A549 (cell line): ENCODE data around the gene PPRC1. TPM values are rescaled to one million over a fixed set of nuclear protein-coding genes. Genes with fewer than 3 reads are reported as not detected.

Source experiments
- ATAC-seq, 2 experiments: fragments of 200-7000 bp in 1 of 2; fragments of >200 bp in 1 of 2; cut with Nextera tagmentation in 1 of 2; cut with Tn5 transposase in 1 of 2; 3 replicates each; pipeline versions ENCODE4 v1.8.0 to v1.9.1; 2018 to 2020; ENCODE audit warnings: mild to moderate bottlenecking in 1 of 2, moderate library complexity in 1 of 2
- CTCF ChIA-PET: fragments of 300-600 bp; sonication (Branson Sonifier 250); formaldehyde crosslinking; extraction: SDS; loops from one replicate; lab custom pipeline; 2021; ENCODE audit warnings: antibody characterized with exemption, inconsistent platforms; lab: Yijun Ruan, JAX
- POLR2A ChIA-PET: fragments of 350-600 bp; formaldehyde crosslinking; extraction: SDS; loops from one replicate; lab custom pipeline; 2021; ENCODE audit warnings: antibody characterized with exemption, inconsistent platforms; lab: Yijun Ruan, JAX
- DNase-seq, 2 experiments: peaks; one replicate each; pipeline versions ENCODE4 v3.0.0 to v3.0.0-alpha.2; 2011 to 2016; ENCODE audit warnings: low read depth in 1 of 2, low spot score in 1 of 2
- FAIRE-seq: peaks from 2 replicates; lab custom pipeline; 2011; peaks lifted over from hg19 to GRCh38; lab: Jason Lieb, UNC
- H3K27ac ChIP-seq, 2 experiments: fragments of >200 bp; sonication (Bioruptor Twin); formaldehyde crosslinking; 3 replicates each; pipeline ENCODE4 v1.5.1; 2016 to 2017
- H3K4me1 ChIP-seq: fragments of >200 bp; sonication (Bioruptor Twin); formaldehyde crosslinking; 3 replicates; pipeline ENCODE4 v1.6.1; 2016
- H3K4me2 ChIP-seq: fragments of >200 bp; sonication (Bioruptor Twin); formaldehyde crosslinking; 3 replicates; pipeline ENCODE4 v1.6.1; 2016
- H3K4me3 ChIP-seq: fragments of >200 bp; sonication (Bioruptor Twin); formaldehyde crosslinking; 3 replicates; pipeline ENCODE4 v1.5.1; 2016
- H3K9me3 ChIP-seq: fragments of >200 bp; sonication (Bioruptor Twin); formaldehyde crosslinking; 3 replicates; pipeline ENCODE4 v1.6.1; 2016
- CEBPB ChIP-seq, 2 experiments: fragments of >200 bp in 1 of 2; sonication (Bioruptor Twin) in 1 of 2; formaldehyde crosslinking in 1 of 2; IDR thresholded peaks; 2 replicates each; pipeline ENCODE4 v1.6.1; 2012 to 2016
- CHD4 ChIP-seq: fragments of 200-600 bp; sonication (generic); IDR thresholded peaks from 2 replicates; pipeline ENCODE4 v1.6.1; 2016; ENCODE audit warnings: antibody characterized with exemption, mild to moderate bottlenecking, borderline replicate concordance
- EHF ChIP-seq: fragments of 250-450 bp; sonication (Bioruptor Pico); IDR thresholded peaks from 2 replicates; pipeline ENCODE4 v1.5.0; 2020; ENCODE audit warnings: mild to moderate bottlenecking
- ESRRA ChIP-seq: fragments of 150-350 bp; IDR thresholded peaks from 2 replicates; pipeline ENCODE4 v1.6.1; 2014; ENCODE audit warnings: mild to moderate bottlenecking, low read length, borderline replicate concordance
- FOXS1 ChIP-seq: fragments of 250-450 bp; sonication (Bioruptor Pico); IDR thresholded peaks from 2 replicates; pipeline ENCODE4 v1.5.0; 2020; ENCODE audit warnings: mild to moderate bottlenecking, moderate library complexity
- HOXA7 ChIP-seq: fragments of 250-450 bp; sonication (Bioruptor Pico); IDR thresholded peaks from 2 replicates; pipeline ENCODE4 v1.5.0; 2020; ENCODE audit warnings: mild to moderate bottlenecking, moderate library complexity
- HOXB13 ChIP-seq: fragments of 250-450 bp; sonication (Bioruptor Pico); IDR thresholded peaks from 2 replicates; pipeline ENCODE4 v1.5.0; 2020; ENCODE audit warnings: low read depth, mild to moderate bottlenecking, moderate library complexity
- JUN ChIP-seq, 2 experiments: fragments of >200 bp; sonication (Bioruptor Twin); formaldehyde crosslinking; IDR thresholded peaks; 2 replicates in 1 of 2; 3 replicates in 1 of 2; pipeline ENCODE4 v1.6.1; 2016 to 2017
- KDM1A ChIP-seq: fragments of 200-600 bp; sonication (generic); IDR thresholded peaks from 2 replicates; pipeline ENCODE4 v1.6.1; 2016; ENCODE audit warnings: low read depth, mild to moderate bottlenecking
- KDM5A ChIP-seq: fragments of 200-600 bp; sonication (generic); IDR thresholded peaks from 2 replicates; pipeline ENCODE4 v1.6.1; 2016; ENCODE audit warnings: antibody characterized with exemption, mild to moderate bottlenecking
- MAZ ChIP-seq: fragments of 150-350 bp; IDR thresholded peaks from 2 replicates; pipeline ENCODE4 v1.6.1; 2014; ENCODE audit warnings: antibody characterized with exemption, low read depth, low read length, borderline replicate concordance
- POLR2AphosphoS2 ChIP-seq: conservative IDR thresholded peaks from 2 replicates; pipeline ENCODE4 v1.6.1; 2012; ENCODE audit warnings: low read length, improper control_type of control experiment, inconsistent platforms
- RAD21 ChIP-seq, 2 experiments: fragments of >200 bp in 1 of 2; sonication (Bioruptor Twin) in 1 of 2; formaldehyde crosslinking in 1 of 2; IDR thresholded peaks in 1 of 2; conservative IDR thresholded peaks in 1 of 2; 2 replicates in 1 of 2; 3 replicates in 1 of 2; pipeline ENCODE4 v1.6.1; 2012 to 2018; ENCODE audit warnings: inconsistent platforms in 1 of 2
- RFX5 ChIP-seq: fragments of 450-650 bp; IDR thresholded peaks from 2 replicates; pipeline ENCODE4 v1.7.1; 2014; ENCODE audit warnings: antibody characterized with exemption, mild to moderate bottlenecking, moderate library complexity
- SREBF2 ChIP-seq: fragments of 450-650 bp; IDR thresholded peaks from 2 replicates; pipeline ENCODE4 v1.6.1; 2014; ENCODE audit warnings: mild to moderate bottlenecking, moderate library complexity
- TFCP2L1 ChIP-seq: fragments of 250-450 bp; sonication (Bioruptor Pico); IDR thresholded peaks from 2 replicates; pipeline ENCODE4 v1.5.0; 2021; ENCODE audit warnings: mild to moderate bottlenecking
- ZC3H11A ChIP-seq: fragments of 450-650 bp; IDR thresholded peaks from 2 replicates; pipeline ENCODE4 v1.6.1; 2014; ENCODE audit warnings: antibody characterized with exemption, mild to moderate bottlenecking
- ZFP36 ChIP-seq: fragments of 450-650 bp; IDR thresholded peaks from 2 replicates; pipeline ENCODE4 v1.6.1; 2014; ENCODE audit warnings: borderline replicate concordance; ENCODE audit not compliant: partially characterized antibody
- WGBS: methylation state at CpG from one replicate; pipeline ENCODE4 v1.1.6; 2017; ENCODE audit errors: missing lambda C conversion rate; 5-methylcytosine and 5-hydroxymethylcytosine counted together
- polyA plus RNA-seq, 4 experiments: library from polyadenylated mRNA; depleted of rRNA in 3 of 4; stranded (reverse); fragments of >200 nt; fragmentation: RNase III in 1 of 4; extraction: RNeasy Plus Mini Kit Qiagen cat#74134 plus additional on column Dnase treatment in 1 of 4; gene quantifications; 2 replicates in 3 of 4; 3 replicates in 1 of 4; pipeline ENCODE4 v1.2.3, GENCODE V29; 2011 to 2017
- TF ChIP-seq, protein P1 (sequence below): fragments of >200 bp; sonication (Bioruptor Twin); formaldehyde crosslinking; IDR thresholded peaks from 3 replicates; pipeline ENCODE4 v1.5.1; 2016
- TF ChIP-seq, protein P2 (sequence below): fragments of >200 bp; sonication (Bioruptor Twin); formaldehyde crosslinking; IDR thresholded peaks from 2 replicates; pipeline ENCODE4 v1.6.1; 2016
- TF ChIP-seq, protein P3 (sequence below): IDR thresholded peaks from 2 replicates; pipeline ENCODE4 v1.6.1; 2012

Gene PPRC1
- polyA plus RNA-seq, 2 of the 4 experiments (the other 2 are of a cell fraction): 27.0 to 44.1 TPM

DNA sequence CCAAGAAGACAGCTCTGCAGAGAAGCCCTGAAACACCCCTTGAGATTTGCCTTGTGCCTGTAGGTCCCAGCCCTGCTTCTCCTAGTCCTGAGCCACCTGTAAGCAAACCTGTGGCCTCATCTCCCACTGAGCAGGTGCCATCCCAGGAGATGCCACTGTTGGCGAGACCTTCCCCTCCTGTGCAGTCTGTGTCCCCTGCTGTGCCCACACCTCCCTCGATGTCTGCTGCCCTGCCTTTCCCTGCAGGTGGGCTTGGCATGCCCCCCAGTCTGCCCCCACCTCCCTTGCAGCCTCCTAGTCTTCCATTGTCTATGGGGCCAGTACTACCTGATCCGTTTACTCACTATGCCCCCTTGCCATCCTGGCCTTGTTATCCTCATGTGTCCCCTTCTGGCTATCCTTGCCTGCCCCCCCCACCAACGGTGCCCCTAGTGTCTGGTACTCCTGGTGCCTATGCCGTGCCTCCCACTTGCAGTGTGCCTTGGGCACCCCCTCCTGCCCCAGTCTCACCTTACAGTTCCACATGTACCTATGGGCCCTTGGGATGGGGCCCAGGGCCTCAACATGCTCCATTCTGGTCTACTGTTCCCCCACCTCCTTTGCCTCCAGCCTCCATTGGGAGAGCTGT, 8.2 kb downstream of the PPRC1 start:
- DNase-seq: no peak
- peaks cover 8% of the 10 kb centered on the region for H3K4me1 ChIP-seq
- ChIA-PET POLR2A (interaction anchor here (1.3 kb wide), 1 partner anchor 11 kb away, joined by 3 read pairs; the partner anchor contains the start of gene NOLC1), CTCF (interaction anchor here (0.9 to 4.7 kb wide), 4 partner anchors 8 to 91 kb away, joined by 4 to 40 read pairs (median 16); partner anchors contain the start of gene NOLC1)
- no peak overlapping the region for H3K27ac ChIP-seq
- no peak for TF ChIP-seq EHF
- TF ChIP-seq, protein P1, sequence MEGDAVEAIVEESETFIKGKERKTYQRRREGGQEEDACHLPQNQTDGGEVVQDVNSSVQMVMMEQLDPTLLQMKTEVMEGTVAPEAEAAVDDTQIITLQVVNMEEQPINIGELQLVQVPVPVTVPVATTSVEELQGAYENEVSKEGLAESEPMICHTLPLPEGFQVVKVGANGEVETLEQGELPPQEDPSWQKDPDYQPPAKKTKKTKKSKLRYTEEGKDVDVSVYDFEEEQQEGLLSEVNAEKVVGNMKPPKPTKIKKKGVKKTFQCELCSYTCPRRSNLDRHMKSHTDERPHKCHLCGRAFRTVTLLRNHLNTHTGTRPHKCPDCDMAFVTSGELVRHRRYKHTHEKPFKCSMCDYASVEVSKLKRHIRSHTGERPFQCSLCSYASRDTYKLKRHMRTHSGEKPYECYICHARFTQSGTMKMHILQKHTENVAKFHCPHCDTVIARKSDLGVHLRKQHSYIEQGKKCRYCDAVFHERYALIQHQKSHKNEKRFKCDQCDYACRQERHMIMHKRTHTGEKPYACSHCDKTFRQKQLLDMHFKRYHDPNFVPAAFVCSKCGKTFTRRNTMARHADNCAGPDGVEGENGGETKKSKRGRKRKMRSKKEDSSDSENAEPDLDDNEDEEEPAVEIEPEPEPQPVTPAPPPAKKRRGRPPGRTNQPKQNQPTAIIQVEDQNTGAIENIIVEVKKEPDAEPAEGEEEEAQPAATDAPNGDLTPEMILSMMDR: no peak
- TF ChIP-seq RFX5: no peak
- no peak for TF ChIP-seq POLR2AphosphoS2
- no peak for TF ChIP-seq SREBF2
- no peak for TF ChIP-seq CHD4
- no peak for TF ChIP-seq ZFP36
- TF ChIP-seq FOXS1 (CRISPR knock-in tag): no peak
- TF ChIP-seq CEBPB (IDR thresholded peaks at IDR 0.05): no peak
- TF ChIP-seq ZC3H11A: no peak
- no peak for TF ChIP-seq JUN (IDR thresholded peaks at IDR 0.05)
- no peak for TF ChIP-seq HOXA7 (CRISPR knock-in tag)
- TF ChIP-seq, all 56 proteins: peak for 0
- Histone ChIP-seq H3K4me2 (no peak overlapping the region), H3K4me3 (no peak overlapping the region), H3K9me3 (no peaks in the 10 kb centered on the region)
- ATAC-seq (no peak; a peak in 1 of 6 replicates), FAIRE-seq (no peak)
- 100% methylated on average over 3 of the region's 5 CpGs for WGBS

DNA sequence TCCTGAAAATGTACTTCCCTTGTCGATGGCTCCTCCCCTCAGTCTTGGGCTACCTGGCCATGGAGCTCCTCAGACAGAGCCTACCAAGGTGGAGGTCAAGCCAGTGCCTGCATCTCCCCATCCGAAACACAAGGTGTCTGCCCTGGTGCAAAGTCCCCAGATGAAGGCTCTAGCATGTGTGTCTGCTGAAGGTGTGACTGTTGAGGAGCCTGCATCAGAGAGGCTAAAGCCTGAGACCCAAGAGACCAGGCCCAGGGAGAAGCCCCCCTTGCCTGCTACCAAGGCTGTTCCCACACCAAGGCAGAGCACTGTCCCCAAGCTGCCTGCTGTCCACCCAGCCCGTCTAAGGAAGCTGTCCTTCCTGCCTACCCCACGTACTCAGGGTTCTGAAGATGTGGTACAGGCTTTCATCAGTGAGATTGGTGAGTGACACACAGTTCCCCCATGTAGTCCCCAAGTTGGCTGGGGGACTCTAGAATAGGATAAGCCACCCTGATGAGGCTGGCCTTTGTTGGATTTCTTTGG, 8.8 kb downstream of the PPRC1 start:
- no peak; a peak in 1 of 6 replicates for ATAC-seq
- ChIA-PET CTCF (interaction anchor here (0.9 to 4.7 kb wide), 3 partner anchors 10 to 90 kb away, joined by 4 to 25 read pairs (median 6); no protein-coding TSS in a partner anchor), POLR2A (interaction anchor here (1.3 kb wide), 1 partner anchor 10 kb away, joined by 3 read pairs; the partner anchor contains the start of gene NOLC1)
- H3K4me1 ChIP-seq: 0 out of 3 replicates have a peak, but pooled peaks cover 3% of the 10 kb centered on the region
- H3K4me2 ChIP-seq: no peak overlapping the region
- FAIRE-seq: no peak
- H3K9me3 ChIP-seq: no peaks in the 10 kb centered on the region
- WGBS: 92% methylated on average over 4 of the region's 4 CpGs
- DNase-seq: no peak
- no peak overlapping the region for H3K4me3 ChIP-seq
- no peak for TF ChIP-seq KDM5A
- no peak for TF ChIP-seq ESRRA
- TF ChIP-seq TFCP2L1 (CRISPR knock-in tag): no peak
- TF ChIP-seq KDM1A: no peak
- no peak for TF ChIP-seq MAZ
- no peak for TF ChIP-seq RAD21 (conservative IDR thresholded peaks at IDR 0.05 in 1 of 2, IDR thresholded peaks at IDR 0.05 in 1 of 2)
- TF ChIP-seq, protein P2, sequence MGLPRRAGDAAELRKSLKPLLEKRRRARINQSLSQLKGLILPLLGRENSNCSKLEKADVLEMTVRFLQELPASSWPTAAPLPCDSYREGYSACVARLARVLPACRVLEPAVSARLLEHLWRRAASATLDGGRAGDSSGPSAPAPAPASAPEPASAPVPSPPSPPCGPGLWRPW: no peak
- no peak for TF ChIP-seq HOXB13 (CRISPR knock-in tag)
- TF ChIP-seq, protein P3, sequence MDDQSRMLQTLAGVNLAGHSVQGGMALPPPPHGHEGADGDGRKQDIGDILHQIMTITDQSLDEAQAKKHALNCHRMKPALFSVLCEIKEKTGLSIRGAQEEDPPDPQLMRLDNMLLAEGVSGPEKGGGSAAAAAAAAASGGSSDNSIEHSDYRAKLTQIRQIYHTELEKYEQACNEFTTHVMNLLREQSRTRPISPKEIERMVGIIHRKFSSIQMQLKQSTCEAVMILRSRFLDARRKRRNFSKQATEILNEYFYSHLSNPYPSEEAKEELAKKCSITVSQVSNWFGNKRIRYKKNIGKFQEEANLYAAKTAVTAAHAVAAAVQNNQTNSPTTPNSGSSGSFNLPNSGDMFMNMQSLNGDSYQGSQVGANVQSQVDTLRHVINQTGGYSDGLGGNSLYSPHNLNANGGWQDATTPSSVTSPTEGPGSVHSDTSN: no peak
- no peak overlapping the region for H3K27ac ChIP-seq
